Transverse colon (tissue), 4 donors: Measurements from ENCODE around the gene MMP14. TPM values are rescaled to one million over a fixed set of nuclear protein-coding genes. Genes with fewer than 3 reads are reported as not detected.
"Not testable (repeated sequence)": the region's sequence is repeated elsewhere in the genome, so short reads cannot be mapped to it uniquely, and the experiment has no call there.

Experiments
- DNase-seq: peaks from one replicate; pipeline ENCODE4 v3.0.0-alpha.2; 2019
- H3K27ac ChIP-seq, 4 donors: fragments of 200-600 bp; sonication (generic); 2 replicates each; pipeline ENCODE4 v1.5.1; 2016 to 2018; ENCODE audit warnings: inconsistent platforms in 4 of 4
- H3K27me3 ChIP-seq: fragments of 200-600 bp; sonication (generic); 2 replicates; pipeline ENCODE4 v1.5.1; 2017; ENCODE audit warnings: inconsistent platforms
- H3K36me3 ChIP-seq, 4 donors: fragments of 200-600 bp; sonication (generic); 2 replicates each; pipeline ENCODE4 v1.5.1; 2017 to 2019; ENCODE audit warnings: inconsistent platforms in 4 of 4
- H3K4me1 ChIP-seq, 4 donors: fragments of 200-600 bp; sonication (generic); 2 replicates each; pipeline ENCODE4 v1.5.1; 2017 to 2020; ENCODE audit warnings: inconsistent platforms in 4 of 4
- H3K4me3 ChIP-seq, 4 donors: fragments of 200-600 bp; sonication (generic); 1 replicate in 1 of 4; 2 replicates in 3 of 4; pipeline versions ENCODE4 v1.5.1 to v1.6.1; 2017 to 2019; ENCODE audit warnings: inconsistent platforms in 4 of 4
- H3K9me3 ChIP-seq, 2 donors: fragments of 200-600 bp; sonication (generic); 2 replicates each; pipeline ENCODE4 v1.5.1; 2017 to 2019; ENCODE audit warnings: inconsistent platforms in 2 of 2
- CTCF ChIP-seq, 5 experiments: fragments of 200-600 bp in 3 of 5; fragments of 450-650 bp in 2 of 5; sonication (generic) in 3 of 5; IDR thresholded peaks; 1 replicate in 2 of 5; 2 replicates in 3 of 5; pipeline ENCODE4 v1.5.1; 2016 to 2017; ENCODE audit warnings: antibody characterized with exemption in 5 of 5, inconsistent platforms in 3 of 5, mild to moderate bottlenecking in 2 of 5, moderate library complexity in 1 of 5
- EP300 ChIP-seq: sonication (generic); formaldehyde crosslinking; IDR thresholded peaks from one replicate; pipeline ENCODE4 v1.6.1; 2017; ENCODE audit warnings: antibody characterized with exemption, low read depth
- POLR2A ChIP-seq: fragments of 450-650 bp; IDR thresholded peaks from one replicate; pipeline ENCODE4 v1.6.1; 2016; ENCODE audit warnings: antibody characterized with exemption, mild to moderate bottlenecking, moderate library complexity
- POLR2AphosphoS5 ChIP-seq, 3 donors: sonication (generic); formaldehyde crosslinking; IDR thresholded peaks; one replicate each; pipeline ENCODE4 v1.6.1; 2016; ENCODE audit warnings: antibody characterized with exemption in 3 of 3
- WGBS, 2 donors: methylation state at CpG; one replicate each; pipeline ENCODE4 v1.1.5; 2018; ENCODE audit warnings: low coverage in 1 of 2; 5-methylcytosine and 5-hydroxymethylcytosine counted together
- in situ Hi-C, 4 donors: fragments of 200-750 bp; cut with MboI; loops; one replicate each; pipeline versions ENCODE4 v1.15.0 to v1.15.1; 2017; ENCODE audit warnings: low sequenced_read_pairs in 3 of 4, low pct_ligation_motif_present in 1 of 4, low pct_unique_long_range_greater_than_20kb in 1 of 4
- intact Hi-C: fragments of 100-400 bp; cut with DNase I; formaldehyde crosslinking; loops from one replicate; pipeline ENCODE4 v1.15.1; 2023; ENCODE audit warnings: low total_unique reads
- total RNA-seq, 4 donors: library from RNA; depleted of rRNA; stranded (reverse); fragments of >200 nt; gene quantifications; one replicate each; pipeline ENCODE4 v1.1.0, GENCODE V29; 2016

MMP14 gene
- total RNA-seq, 4 donors from 2014 or later = 59.5 to 91.6 (median 73.1) TPM

GRCh38 chr14:22852940-22853767, 16.8 kb downstream of the MMP14 start:
- TF ChIP-seq POLR2A (no peak), CTCF (IDR thresholded peaks at IDR 0.05) (peak; percentile 86 to 100 (median 95)), EP300 (no peak), POLR2AphosphoS5 (IDR thresholded peaks at IDR 0.05) (peak in 1 of 3 donors; percentile 37)
- in situ Hi-C loops = loop anchor here in 2 of 4 donors (25.0 kb wide), 1 partner anchor 291 kb away; no protein-coding TSS in a partner anchor
- H3K27me3 ChIP-seq = no peaks in the 10 kb centered on the region
- H3K9me3 ChIP-seq = no peaks in the 10 kb centered on the region
- DNase-seq = peak; percentile 96
- intact Hi-C loops = loop anchor here (1.0 to 10.0 kb wide), 3 partner anchors 16 to 298 kb away; partner anchors contain the start of gene MMP14
- 2% methylated on average over 20 of the region's 20 CpGs; no CpG with 5 or more reads in 1 of the 2 donors for WGBS, 2 donors
- no peaks in the 10 kb centered on the region for H3K36me3 ChIP-seq
- H3K4me1 ChIP-seq = peaks cover 22 to 50% (median 36%) of the 10 kb centered on the region in 4 donors
- peak overlapping the region; percentile 73 to 83 (median 76) for H3K27ac ChIP-seq
- peak overlapping the region in 3 of 4 donors; percentile 28 to 48 (median 32) for H3K4me3 ChIP-seq

DNA sequence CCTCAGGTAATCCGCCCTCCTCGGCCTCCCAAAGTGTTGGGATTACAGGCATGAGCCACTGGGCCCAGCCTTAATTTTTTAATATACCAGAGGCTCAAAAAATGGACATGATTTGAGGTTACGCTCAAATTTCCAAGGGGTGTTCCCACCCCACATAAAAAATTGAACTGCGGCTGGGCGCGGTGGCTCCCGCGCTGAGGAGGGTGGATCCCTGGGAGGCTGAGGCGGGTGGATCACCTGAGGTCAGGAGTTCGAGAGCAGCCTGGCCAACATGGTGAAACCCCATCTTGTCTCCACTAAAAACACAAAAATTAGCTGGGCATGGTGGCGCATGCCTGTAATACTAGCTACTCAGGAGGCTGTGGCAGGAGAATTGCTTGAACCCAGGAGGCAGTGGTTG, 17.9 kb downstream of the MMP14 start:
- in situ Hi-C loops = loop anchor here in 2 of 4 donors (25.0 kb wide), 1 partner anchor 292 kb away; no protein-coding TSS in a partner anchor
- H3K36me3 ChIP-seq, H3K9me3 ChIP-seq, H3K4me3 ChIP-seq, H3K27ac ChIP-seq, H3K27me3 ChIP-seq, DNase-seq: not testable (repeated sequence)
- intact Hi-C loops = loop anchor here (10.0 kb wide), 1 partner anchor 299 kb away; no protein-coding TSS in a partner anchor
- WGBS, 2 donors = 97% methylated on average over 11 of the region's 11 CpGs; no CpG with 5 or more reads in 1 of the 2 donors
- H3K4me1 ChIP-seq = peaks cover 17 to 40% (median 27%) of the 10 kb centered on the region in 4 donors

GRCh38 chr14:22854963-22855724, 18.8 kb downstream of the MMP14 start:
- in situ Hi-C loops (loop anchor here in 2 of 4 donors (25.0 kb wide), 1 partner anchor 293 kb away; no protein-coding TSS in a partner anchor), intact Hi-C loops (loop anchor here (10.0 kb wide), 1 partner anchor 300 kb away; no protein-coding TSS in a partner anchor)
- TF ChIP-seq POLR2AphosphoS5 (IDR thresholded peaks at IDR 0.05) (no peak), POLR2A (no peak), EP300 (no peak), CTCF (IDR thresholded peaks at IDR 0.05) (no peak)
- Histone ChIP-seq H3K27ac (no peak overlapping the region), H3K4me1 (peaks cover 10 to 31% (median 20%) of the 10 kb centered on the region in 4 donors), H3K4me3 (no peak overlapping the region), H3K27me3 (no peaks in the 10 kb centered on the region), H3K36me3 (no peaks in the 10 kb centered on the region), H3K9me3 (no peaks in the 10 kb centered on the region)
- DNase-seq = no peak
- 90 to 91% methylated on average over 3 to 8 of the region's 8 CpGs for WGBS, 2 donors

DNA sequence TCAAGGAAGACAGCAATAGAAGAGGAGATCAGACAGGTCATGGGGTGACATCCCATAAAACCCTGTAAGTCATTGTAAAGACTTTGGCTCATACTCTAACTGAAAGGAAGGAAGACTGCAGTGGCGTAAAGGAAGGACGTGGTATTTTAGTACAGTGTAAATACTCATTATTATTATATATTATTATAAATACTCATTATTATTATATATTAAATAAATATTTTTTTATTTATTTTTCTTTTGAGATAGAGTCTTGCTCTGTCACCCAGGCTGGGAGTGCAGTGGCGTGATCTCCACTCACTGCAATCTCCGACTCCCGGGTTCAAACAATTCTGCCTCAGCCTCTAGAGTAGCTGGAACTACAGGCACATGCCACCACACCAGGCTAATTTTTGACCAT, 20.0 kb downstream of the MMP14 start:
- no peak overlapping the region for H3K4me3 ChIP-seq
- no peaks in the 10 kb centered on the region for H3K9me3 ChIP-seq
- no peaks in the 10 kb centered on the region for H3K27me3 ChIP-seq
- WGBS, 2 donors = 90 to 98% methylated on average over 2 to 5 of the region's 5 CpGs
- H3K27ac ChIP-seq = no peak overlapping the region
- no peaks in the 10 kb centered on the region for H3K36me3 ChIP-seq
- H3K4me1 ChIP-seq = peaks cover 2 to 19% (median 11%) of the 10 kb centered on the region in 4 donors
- no peak for DNase-seq
- TF ChIP-seq POLR2A = no peak
- no peak for TF ChIP-seq EP300
- no peak for TF ChIP-seq POLR2AphosphoS5 (IDR thresholded peaks at IDR 0.05)
- TF ChIP-seq CTCF (IDR thresholded peaks at IDR 0.05) = no peak
- in situ Hi-C loops = loop anchor here in 2 of 4 donors (25.0 kb wide), 1 partner anchor 294 kb away; no protein-coding TSS in a partner anchor
- intact Hi-C loops = loop anchor here (10.0 kb wide), 1 partner anchor 302 kb away; no protein-coding TSS in a partner anchor

- H3K4me1 ChIP-seq, H3K27ac ChIP-seq, H3K36me3 ChIP-seq, H3K9me3 ChIP-seq, intact Hi-C loops, H3K27me3 ChIP-seq, DNase-seq, H3K4me3 ChIP-seq: not testable (repeated sequence)
- in situ Hi-C loops = loop anchor here in 2 of 4 donors (25.0 kb wide), 1 partner anchor 298 kb away; no protein-coding TSS in a partner anchor
- WGBS, 2 donors = 76 to 100% methylated on average over 1 to 3 of the region's 3 CpGs
These were observed 24.0 kb downstream of the MMP14 start for GRCh38 chr14:22860377-22860776.
